GDM1 (cell line): ENCODE data around the gene DGCR8.

Experiments used
- DNase-seq: peaks from one replicate; lab custom pipeline; 2025; lab: John Stamatoyannopoulos, UW

Gene DGCR8

DNA sequence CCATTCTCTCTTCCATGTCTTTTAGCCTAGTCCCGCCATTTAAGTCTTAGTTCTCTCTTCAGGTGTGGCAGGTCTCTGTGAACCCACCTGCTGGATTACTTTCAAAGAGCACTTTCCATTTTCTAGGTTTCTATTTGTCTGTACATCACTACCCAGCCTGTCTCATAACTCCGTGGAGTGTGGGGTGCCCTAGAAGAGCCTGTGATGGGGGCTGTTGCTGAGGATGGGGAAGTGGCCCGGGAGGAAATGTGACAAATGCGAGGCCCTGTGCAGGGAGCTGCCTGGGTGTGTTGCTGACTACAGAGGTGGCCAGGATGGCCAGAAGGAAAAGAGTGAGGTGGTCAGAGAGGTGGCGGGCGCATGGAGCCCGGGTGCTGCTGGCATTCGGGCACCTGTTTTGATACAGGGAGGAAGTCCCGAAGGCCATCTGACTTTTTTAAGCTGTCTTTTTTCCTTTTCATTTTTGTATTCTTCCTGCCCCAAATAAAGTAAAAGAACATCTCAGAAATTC lies 10.7 kb downstream of the DGCR8 start:
- no peak for DNase-seq

DNA sequence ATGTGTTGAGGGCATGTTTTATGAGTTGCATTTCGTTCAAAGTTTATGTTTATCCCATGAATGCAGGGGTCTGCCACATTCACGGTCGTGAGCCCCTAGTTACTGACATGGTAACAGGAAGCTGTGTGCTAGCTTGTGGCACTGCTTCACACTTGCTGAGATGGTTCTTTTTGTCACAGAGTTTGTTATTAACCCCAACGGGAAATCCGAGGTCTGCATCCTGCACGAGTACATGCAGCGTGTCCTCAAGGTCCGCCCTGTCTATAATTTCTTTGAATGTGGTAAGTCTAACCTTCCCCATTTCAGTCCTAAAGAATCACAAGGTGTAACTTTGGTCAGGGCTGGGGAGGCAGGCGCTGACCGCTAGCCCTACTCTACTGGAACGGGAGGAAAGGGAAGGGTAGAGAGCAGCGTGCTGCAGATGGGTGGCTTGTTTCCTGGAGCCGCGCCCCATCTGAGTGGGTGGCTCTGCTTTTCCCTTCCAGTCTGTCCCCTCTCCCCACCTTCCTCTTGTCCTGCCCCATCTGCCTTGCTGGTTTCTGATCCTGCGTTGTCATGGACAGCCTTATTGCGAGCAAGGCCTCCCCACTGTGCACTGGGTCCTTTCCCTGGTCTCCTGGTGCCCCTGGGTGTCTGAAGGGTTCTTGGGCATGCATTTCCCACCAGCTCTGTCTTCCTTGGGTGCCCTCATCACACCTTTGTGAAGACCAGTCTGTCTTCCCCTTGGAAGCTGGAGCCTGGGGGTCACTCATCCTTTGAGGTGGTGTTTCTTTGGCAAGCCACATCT lies 11.8 kb downstream of the DGCR8 start:
- DNase-seq, result no peak

DNA sequence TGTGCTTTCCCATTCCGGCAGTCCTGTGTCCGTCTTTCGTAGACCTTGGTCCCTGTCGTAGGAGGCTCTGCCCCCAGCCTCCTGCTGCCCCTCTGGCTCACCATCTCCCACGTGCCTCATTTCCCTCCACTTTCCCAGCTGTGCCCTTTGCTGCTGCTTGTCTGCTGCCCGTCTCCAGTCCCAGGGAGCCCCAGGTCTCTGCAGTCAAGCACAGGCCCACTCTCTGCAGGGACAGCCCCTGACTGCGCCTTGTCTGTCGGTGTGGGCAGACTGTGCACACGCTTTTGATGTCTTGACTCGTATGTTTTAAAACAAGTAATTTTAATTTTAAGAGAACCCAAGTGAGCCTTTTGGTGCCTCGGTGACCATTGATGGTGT lies 12.4 kb downstream of the DGCR8 start:
- DNase-seq, result no peak

DNA sequence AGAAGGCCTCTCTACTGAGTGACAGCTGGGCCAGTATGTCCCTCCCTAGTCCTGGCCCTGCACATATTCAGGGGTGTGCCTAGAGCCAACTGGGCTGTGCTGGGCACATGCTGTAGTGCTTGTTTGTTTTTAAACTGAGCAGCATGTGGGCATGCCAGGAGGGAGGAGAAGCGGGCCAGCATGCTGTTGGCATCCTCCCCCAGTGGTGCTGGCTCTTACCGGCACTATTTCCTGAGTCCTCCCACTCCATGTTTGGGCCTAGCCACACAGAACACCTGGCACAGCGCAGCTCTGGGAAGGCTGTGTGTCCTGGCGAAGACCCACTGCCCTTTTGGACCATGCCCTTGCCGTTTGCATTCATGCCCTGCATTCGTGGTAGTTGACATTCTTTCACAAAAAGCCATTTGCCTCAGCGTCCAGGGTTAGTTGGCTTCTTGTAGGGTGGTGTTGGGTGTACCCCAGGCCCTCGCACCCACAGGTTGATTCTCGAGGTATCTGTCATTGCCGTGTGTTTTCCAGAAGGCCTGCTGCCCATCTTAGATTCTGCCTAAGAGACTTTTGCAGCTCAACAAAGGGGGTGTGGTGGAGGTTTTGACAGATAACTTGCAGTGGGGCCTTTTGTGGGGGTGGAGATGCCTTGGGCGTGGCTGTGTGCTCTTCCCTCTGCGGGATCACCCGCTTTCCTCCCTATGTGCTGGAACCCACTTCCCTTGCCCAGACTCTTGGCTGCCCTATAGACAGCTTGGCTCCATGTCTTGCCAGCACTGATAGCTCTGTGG lies 13.6 kb downstream of the DGCR8 start:
- no peak for DNase-seq

- DNase-seq, result no peak
Measured at GRCh38 chr22:20094197-20094807, 14.3 kb downstream of the DGCR8 start.

GRCh38 chr22:20095521-20095920 lies 15.5 kb downstream of the DGCR8 start:
- DNase-seq, result no peak

GRCh38 chr22:20096574-20097420 lies 16.8 kb downstream of the DGCR8 start:
- no peak for DNase-seq

DNA sequence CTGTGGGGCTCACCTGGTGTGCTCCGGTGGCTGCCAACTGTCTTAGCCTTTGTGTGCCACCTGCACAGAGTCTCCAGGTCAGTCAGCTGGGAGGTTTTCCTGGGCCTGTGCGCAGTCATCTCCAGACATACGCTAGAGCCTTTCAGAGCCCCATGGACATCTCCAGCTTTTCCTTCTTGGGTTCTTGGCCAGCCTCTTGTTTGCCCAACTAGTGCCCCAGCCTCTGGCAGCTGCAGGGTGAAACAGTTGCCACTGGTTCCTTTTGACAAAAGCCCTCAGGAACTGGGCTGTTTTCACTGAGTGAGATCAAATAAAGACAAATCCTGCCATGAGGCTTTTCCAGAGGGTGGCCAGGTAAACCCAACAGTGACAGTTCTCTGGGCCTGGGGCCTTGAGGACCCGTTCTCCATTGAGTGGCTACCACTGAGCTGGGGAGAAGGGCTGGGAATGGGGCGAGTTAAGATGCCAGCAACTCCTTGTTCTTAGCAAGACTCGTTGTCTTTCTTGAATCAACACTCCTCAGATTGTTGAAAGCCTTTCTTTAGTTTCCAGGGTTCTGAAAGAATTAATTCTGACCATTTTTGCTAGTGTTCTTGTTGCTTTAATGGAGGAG lies 19.2 kb downstream of the DGCR8 start:
- no peak for DNase-seq

- no peak for DNase-seq
Measured at GRCh38 chr22:20101638-20102037, 21.6 kb downstream of the DGCR8 start.

GRCh38 chr22:20102203-20102780 lies 22.3 kb downstream of the DGCR8 start:
- DNase-seq, result no peak

DNA sequence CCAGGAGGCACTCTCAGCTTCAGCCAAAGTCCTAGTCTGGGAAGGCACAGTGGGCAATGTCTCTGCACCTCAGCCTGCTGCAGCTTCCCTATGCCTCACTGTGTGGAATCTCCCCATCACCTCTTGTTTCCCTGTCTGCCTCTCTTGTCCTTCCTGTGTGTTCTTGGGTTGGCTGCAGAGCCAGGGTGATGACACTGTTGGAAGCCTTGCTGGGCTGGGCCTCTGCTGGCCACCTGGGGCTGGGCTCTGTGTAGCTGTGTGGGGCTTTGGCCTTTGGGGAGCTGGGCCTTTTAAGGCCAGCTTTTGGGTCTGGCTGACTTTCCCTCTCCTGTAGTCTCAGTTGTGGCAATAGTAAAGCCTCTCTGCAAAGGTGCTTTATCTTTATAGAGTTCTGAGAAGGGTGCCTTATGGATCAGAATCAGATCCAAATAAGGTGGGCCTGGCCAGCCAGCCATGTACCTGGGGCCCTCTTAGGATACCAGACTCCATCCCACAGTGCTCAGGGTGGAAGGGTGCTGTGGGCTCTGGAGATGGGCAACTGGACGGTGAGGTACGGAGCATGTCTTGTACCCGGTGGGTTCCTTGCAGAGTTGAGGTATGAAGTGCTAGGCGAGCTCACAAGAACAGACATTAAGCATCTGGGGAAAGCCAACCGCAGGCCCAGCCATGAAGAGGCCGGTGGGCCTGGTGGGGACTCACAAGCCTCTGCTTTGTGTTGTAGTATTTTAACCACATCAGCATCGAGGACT lies 25.6 kb downstream of the DGCR8 start:
- no peak for DNase-seq

DNA sequence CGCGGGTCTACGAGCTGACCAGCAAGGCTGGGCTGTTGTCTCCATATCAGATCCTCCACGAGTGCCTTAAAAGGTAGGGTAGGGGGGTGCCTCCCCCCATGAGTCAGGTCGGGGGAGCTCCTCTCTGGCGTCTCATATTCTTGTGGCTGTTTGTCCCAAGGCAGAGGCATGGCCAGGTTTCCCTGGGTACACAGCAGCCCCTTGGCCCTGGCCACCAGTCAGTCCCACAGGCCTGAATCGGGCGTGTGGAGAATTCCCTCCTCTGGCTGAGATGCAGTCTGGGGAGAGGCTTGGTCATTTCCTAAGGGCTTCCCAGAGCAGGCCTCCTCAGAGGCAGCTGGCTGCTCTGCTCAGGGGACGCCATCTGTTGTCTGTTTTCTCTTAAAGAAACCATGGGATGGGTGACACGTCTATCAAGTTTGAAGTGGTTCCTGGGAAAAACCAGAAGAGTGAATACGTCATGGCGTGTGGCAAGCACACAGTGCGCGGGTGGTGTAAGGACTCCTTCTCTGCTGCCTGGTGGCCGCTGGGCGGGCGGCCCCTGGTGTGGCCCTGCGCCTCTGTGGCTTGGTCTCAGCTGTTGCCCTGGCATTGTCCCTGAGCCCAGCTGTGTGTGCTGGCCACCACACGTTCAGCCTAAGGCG lies 26.3 kb downstream of the DGCR8 start:
- DNase-seq, result no peak

DNA sequence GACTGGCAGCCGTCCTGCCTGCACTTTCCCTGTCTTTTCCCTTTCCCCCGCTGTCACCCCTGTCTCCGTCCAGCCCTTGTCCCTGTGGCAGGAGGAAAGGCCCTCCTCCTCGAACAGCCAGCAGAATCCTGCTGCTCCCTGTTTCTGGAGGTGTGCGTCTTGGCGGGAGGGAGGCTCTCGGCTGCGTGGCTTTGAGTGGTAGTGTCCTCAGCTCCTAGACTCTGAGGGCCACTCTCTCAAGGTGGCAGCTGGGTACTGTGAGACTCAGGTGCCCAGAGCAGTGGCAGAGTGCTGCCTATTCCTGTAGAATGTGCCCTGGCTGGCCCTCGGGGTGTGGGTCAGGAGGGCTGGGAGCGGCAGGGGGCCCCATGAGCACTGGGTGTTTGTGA lies 26.8 kb downstream of the DGCR8 start:
- no peak for DNase-seq

DNA sequence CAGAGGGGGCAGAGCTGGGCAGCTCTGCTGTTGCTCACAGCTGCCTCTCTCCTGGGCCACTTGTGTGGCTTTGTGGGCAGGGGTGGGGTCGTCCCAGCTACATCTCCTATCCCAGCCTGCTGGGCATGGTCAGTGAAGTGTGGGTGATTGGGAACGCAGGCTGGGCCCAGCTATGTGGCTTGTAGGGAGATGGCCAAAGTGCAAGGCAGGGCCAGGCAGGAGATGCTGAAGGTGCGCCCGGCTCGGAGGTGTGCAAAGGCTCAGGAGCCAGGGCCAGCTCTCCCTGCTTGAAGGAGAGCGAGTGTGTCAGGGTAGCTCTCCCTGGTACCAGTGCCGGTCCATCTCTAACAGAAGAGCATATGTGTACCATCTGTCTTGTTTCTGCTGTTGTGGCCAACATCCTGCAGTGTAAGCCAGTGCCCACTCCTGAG lies 27.4 kb downstream of the DGCR8 start:
- no peak for DNase-seq

DNA sequence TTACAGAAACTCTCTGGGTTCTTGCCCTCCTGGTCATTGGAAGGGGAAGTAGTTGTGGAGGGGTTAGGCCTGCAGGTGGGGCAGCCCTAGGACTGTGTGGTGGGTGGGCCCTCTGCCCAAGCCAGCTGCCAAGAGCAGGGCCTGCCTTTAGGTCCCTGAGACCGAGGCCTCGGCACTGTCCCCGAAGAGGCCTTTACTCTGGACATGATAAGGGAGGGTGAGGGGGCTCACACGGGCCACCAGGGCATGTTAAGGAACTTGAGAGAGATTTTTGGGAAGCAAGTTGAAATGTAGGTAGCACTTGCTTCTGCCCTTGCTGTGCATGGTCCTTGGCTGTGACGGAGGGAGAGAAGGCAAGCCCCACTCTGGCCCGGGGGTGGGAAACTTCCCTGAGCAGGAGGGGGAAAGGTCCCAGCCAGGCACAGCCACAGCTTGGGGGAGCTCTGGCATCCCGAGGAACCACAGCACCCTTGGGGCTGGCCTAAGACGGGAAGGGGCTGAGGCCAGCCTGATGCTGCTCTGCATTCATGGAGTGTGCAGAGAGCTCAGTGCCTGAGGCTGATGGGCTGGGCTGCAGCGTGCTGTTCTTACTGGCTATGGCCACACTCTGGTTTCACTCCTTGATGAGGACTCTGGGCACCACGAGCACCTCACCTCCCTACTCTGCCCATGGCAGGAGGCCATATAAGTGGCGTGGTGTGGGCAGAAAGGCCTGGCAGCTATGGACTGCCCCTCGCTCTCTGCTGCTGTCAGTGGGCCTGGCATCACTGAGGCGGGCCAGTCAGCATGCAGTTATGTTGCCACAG lies 28.1 kb downstream of the DGCR8 start:
- DNase-seq, result no peak

DNA sequence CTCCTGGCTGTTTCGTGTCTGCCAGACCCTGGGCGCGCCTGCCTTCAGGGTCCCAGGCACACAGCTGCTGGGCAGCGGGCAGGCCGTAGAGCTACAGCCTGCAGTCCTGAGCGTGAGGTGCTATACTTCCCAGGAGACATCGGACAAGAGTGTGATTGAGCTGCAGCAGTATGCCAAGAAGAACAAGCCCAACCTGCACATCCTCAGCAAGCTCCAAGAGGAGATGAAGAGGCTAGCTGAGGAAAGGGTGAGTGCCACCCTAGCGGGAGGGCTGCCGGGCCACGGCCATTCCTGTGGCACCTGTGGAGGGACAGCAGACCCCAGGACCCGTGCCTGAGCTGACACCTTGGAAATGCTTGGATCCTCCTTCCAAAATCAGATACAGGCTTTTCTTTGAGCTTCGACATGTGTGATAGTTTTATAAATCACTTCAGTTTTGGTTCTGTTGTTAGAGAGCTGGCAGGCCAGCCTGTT lies 28.8 kb downstream of the DGCR8 start:
- no peak for DNase-seq

DNA sequence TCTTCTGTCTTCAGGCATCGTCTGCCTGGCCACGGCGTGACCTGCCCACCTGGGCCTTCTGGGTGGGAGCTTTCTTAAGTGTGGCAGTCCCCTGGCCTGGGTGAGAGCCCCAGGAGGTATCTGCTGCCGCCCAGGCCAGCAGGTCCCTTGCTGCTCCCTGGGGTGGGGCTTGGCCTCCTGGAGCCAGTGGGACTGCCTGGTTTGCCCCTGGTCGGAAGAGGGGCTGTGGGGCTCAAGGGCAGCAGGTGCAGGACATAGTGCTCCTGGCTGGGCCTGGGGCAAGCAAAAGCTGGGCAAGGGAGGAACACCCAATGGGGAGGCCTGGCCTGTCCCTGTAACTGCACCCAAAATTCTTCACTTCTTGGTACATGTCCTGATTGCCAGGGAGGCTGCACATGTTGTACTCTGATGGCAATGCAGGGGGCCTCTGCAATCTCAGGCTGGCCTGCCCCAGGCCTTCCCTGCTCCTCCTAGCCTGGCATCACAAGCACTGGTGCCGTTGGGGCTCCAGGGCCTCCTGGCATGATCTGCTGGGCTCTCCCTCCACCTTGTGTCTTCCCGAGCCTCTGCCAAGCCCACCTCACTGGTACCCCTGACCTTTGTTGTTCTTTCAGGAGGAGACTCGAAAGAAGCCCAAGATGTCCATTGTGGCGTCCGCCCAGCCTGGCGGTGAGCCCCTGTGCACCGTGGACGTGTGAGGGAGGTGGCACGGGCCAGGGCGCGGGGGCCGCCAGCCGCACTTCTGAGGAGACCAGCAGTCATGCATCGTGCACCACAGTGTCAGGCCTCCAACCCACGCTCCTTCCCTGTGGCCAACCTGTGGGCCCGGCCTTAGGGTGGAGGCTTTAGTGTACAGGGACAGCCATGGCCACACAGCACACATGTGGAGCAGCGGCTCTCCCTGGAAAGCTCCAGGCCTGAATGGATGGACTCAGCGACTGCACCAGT lies 29.6 kb downstream of the DGCR8 start:
- no peak for DNase-seq
